ENCODE measurements around the gene PACSIN1. TPM values are rescaled to one million over a fixed set of nuclear protein-coding genes. Genes with fewer than 3 reads are reported as not detected.
A peak's percentile ranks its signal among the peaks of the same experiment; 100 is the strongest.

The PACSIN1 gene
- total RNA-seq, 5 donors from 2014 or later (not counting 1 experiment from before 2014, with no cell fraction given) = 0.86 to 3.2 (median 2.4) TPM

GRCh38 chr6:34491091-34491430 is 25.2 kb downstream of the PACSIN1 start:
- Histone ChIP-seq H3K27ac (ENCODE audit: low read length) (no peak overlapping the region), H3K9me3 (no peaks in the 10 kb centered on the region), H3K4me1 (ENCODE audit: control insufficient read depth in 1 of 2, extremely low read depth in 1 of 2, insufficient read depth in 2 of 2, low read length in 2 of 2) (peaks cover 4 to 16% of the 10 kb centered on the region in 2 experiments), H3K4me3 (ENCODE audit: control insufficient read depth in 1 of 2, extremely low read depth in 1 of 2, low read length in 1 of 2) (no peak overlapping the region), H3K36me3 (ENCODE audit: control insufficient read depth in 2 of 2, extremely low read depth in 1 of 2, insufficient read depth in 1 of 2, low read length in 1 of 2) (no peaks in the 10 kb centered on the region), H3K27me3 (replicated peaks in 1 of 2; ENCODE audit: control insufficient read depth in 2 of 2, extremely low read depth in 1 of 2, insufficient read depth in 2 of 2, low read length in 1 of 2) (peaks cover 0 to 2% of the 10 kb centered on the region in 2 experiments)
- Mint-ChIP-seq H3K4me3 (no peak overlapping the region), H3K27ac (no peak overlapping the region), H3K27me3 (no peaks in the 10 kb centered on the region), H3K9me3 (no peaks in the 10 kb centered on the region), H3K36me3 (no peaks in the 10 kb centered on the region), H3K4me1 (peaks cover 6 to 18% (median 10%) of the 10 kb centered on the region in 3 donors)
- ATAC-seq (replicated peaks in 1 of 4) (no peak), DNase-seq (no peak)
- POLR2A ChIA-PET = no interaction called here
- 74% methylated on average over 6 of the region's 10 CpGs for WGBS (ENCODE audit: insufficient coverage)
- CTCF ChIA-PET = no interaction called here

- CTCF ChIA-PET = no interaction called here
- H3K36me3 Mint-ChIP-seq = no peaks in the 10 kb centered on the region
- no peak overlapping the region for H3K27ac Mint-ChIP-seq
These were observed 27.5 kb downstream of the PACSIN1 start for GRCh38 chr6:34493344-34493743.

DNA sequence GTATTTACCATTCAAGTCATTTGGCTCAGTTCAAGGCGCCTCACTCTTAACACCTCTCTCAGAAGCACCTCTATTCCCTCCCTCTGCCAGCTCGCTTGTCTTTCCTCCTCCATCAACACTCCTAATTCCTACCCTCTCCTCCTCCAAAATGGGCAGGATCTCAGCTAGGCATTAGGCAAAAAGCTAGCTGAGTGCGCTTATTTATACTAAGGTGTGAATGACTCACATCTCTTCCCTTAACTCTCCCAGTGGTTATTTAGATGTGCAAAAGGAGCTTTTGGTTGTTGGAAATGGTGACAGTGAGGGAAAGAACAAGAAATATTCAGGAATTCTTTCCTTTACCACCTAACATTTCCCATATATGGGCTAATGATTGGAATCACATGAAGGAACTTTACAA is 29.1 kb downstream of the PACSIN1 start:
- no peak overlapping the region for H3K4me3 Mint-ChIP-seq
- CTCF ChIA-PET = no interaction called here
- H3K36me3 ChIP-seq (ENCODE audit: control insufficient read depth in 2 of 2, extremely low read depth in 1 of 2, insufficient read depth in 1 of 2, low read length in 1 of 2) = no peaks in the 10 kb centered on the region
- no peaks in the 10 kb centered on the region for H3K4me1 ChIP-seq (ENCODE audit: control insufficient read depth in 1 of 2, extremely low read depth in 1 of 2, insufficient read depth in 2 of 2, low read length in 2 of 2)
- DNase-seq = no peak
- H3K36me3 Mint-ChIP-seq = no peaks in the 10 kb centered on the region
- H3K27ac Mint-ChIP-seq = no peak overlapping the region
- peaks cover 0 to 2% (median 1%) of the 10 kb centered on the region in 3 donors for H3K9me3 Mint-ChIP-seq
- no peaks in the 10 kb centered on the region for H3K9me3 ChIP-seq
- no peak overlapping the region for H3K27ac ChIP-seq (ENCODE audit: low read length)
- 88% methylated on average over 2 of the region's 3 CpGs for WGBS (ENCODE audit: insufficient coverage)
- H3K27me3 ChIP-seq (replicated peaks in 1 of 2; ENCODE audit: control insufficient read depth in 2 of 2, extremely low read depth in 1 of 2, insufficient read depth in 2 of 2, low read length in 1 of 2) = peaks cover 0 to 7% of the 10 kb centered on the region in 2 experiments
- no peak overlapping the region for H3K4me3 ChIP-seq (ENCODE audit: control insufficient read depth in 1 of 2, extremely low read depth in 1 of 2, low read length in 1 of 2)
- no peak for ATAC-seq (replicated peaks in 1 of 4)
- H3K27me3 Mint-ChIP-seq = peaks cover 0 to 4% of the 10 kb centered on the region in 2 donors
- POLR2A ChIA-PET = interaction anchor here in 1 of 2 donors (0.6 kb wide), 1 partner anchor 104 kb away, joined by 3 read pairs; no protein-coding TSS in a partner anchor
- no peaks in the 10 kb centered on the region for H3K4me1 Mint-ChIP-seq

More at GRCh38 chr6:34493344-34493743, 27.5 kb downstream of the PACSIN1 start:
- 100% methylated on average over 1 of the region's 4 CpGs for WGBS (ENCODE audit: insufficient coverage)
- ATAC-seq (replicated peaks in 1 of 4) = no peak
- peaks cover 0 to 5% of the 10 kb centered on the region in 2 experiments for H3K27me3 ChIP-seq (replicated peaks in 1 of 2; ENCODE audit: control insufficient read depth in 2 of 2, extremely low read depth in 1 of 2, insufficient read depth in 2 of 2, low read length in 1 of 2)
- H3K27ac ChIP-seq (ENCODE audit: low read length) = no peak overlapping the region
- H3K27me3 Mint-ChIP-seq = peaks cover 0 to 4% of the 10 kb centered on the region in 2 donors
- H3K9me3 Mint-ChIP-seq = no peaks in the 10 kb centered on the region
- no peaks in the 10 kb centered on the region for H3K9me3 ChIP-seq
- no peak overlapping the region for H3K4me3 ChIP-seq (ENCODE audit: control insufficient read depth in 1 of 2, extremely low read depth in 1 of 2, low read length in 1 of 2)
- H3K36me3 ChIP-seq (ENCODE audit: control insufficient read depth in 2 of 2, extremely low read depth in 1 of 2, insufficient read depth in 1 of 2, low read length in 1 of 2) = no peaks in the 10 kb centered on the region
- POLR2A ChIA-PET = no interaction called here
- H3K4me3 Mint-ChIP-seq = no peak overlapping the region
- peaks cover 0 to 1% (median 0%) of the 10 kb centered on the region in 3 donors for H3K4me1 Mint-ChIP-seq
- no peak for DNase-seq
- peaks cover 0 to 1% of the 10 kb centered on the region in 2 experiments for H3K4me1 ChIP-seq (ENCODE audit: control insufficient read depth in 1 of 2, extremely low read depth in 1 of 2, insufficient read depth in 2 of 2, low read length in 2 of 2)

- no peaks in the 10 kb centered on the region for H3K36me3 Mint-ChIP-seq
- H3K27me3 Mint-ChIP-seq = peaks cover 3 to 4% of the 10 kb centered on the region in 2 donors
- DNase-seq (no peak), ATAC-seq (replicated peaks in 1 of 4) (no peak)
- no peak overlapping the region for H3K27ac ChIP-seq (ENCODE audit: low read length)
- H3K4me1 ChIP-seq (ENCODE audit: control insufficient read depth in 1 of 2, extremely low read depth in 1 of 2, insufficient read depth in 2 of 2, low read length in 2 of 2) = no peaks in the 10 kb centered on the region
- no peak overlapping the region for H3K4me3 ChIP-seq (ENCODE audit: control insufficient read depth in 1 of 2, extremely low read depth in 1 of 2, low read length in 1 of 2)
- H3K9me3 ChIP-seq = no peaks in the 10 kb centered on the region
- CTCF ChIA-PET = no interaction called here
- H3K27ac Mint-ChIP-seq = no peak overlapping the region
- no peak overlapping the region for H3K4me3 Mint-ChIP-seq
- POLR2A ChIA-PET = interaction anchor here in 1 of 2 donors (0.7 kb wide), 1 partner anchor 113 kb away, joined by 9 read pairs; no protein-coding TSS in a partner anchor
- H3K36me3 ChIP-seq (ENCODE audit: control insufficient read depth in 2 of 2, extremely low read depth in 1 of 2, insufficient read depth in 1 of 2, low read length in 1 of 2) = no peaks in the 10 kb centered on the region
- peaks cover 0 to 7% of the 10 kb centered on the region in 2 experiments for H3K27me3 ChIP-seq (replicated peaks in 1 of 2; ENCODE audit: control insufficient read depth in 2 of 2, extremely low read depth in 1 of 2, insufficient read depth in 2 of 2, low read length in 1 of 2)
- WGBS (ENCODE audit: insufficient coverage) = 95% methylated on average over 7 of the region's 9 CpGs
- H3K9me3 Mint-ChIP-seq = peaks cover 0 to 7% (median 2%) of the 10 kb centered on the region in 3 donors
- H3K4me1 Mint-ChIP-seq = no peaks in the 10 kb centered on the region
These were observed 30.3 kb downstream of the PACSIN1 start for GRCh38 chr6:34496103-34496685.

GRCh38 chr6:34497411-34497810 is 31.5 kb downstream of the PACSIN1 start:
- H3K4me1 ChIP-seq (ENCODE audit: control insufficient read depth in 1 of 2, extremely low read depth in 1 of 2, insufficient read depth in 2 of 2, low read length in 2 of 2) = no peaks in the 10 kb centered on the region
- H3K27ac ChIP-seq (ENCODE audit: low read length) = no peak overlapping the region
- Mint-ChIP-seq H3K27ac (no peak overlapping the region), H3K36me3 (no peaks in the 10 kb centered on the region), H3K4me3 (no peak overlapping the region), H3K9me3 (peaks cover 0 to 7% (median 2%) of the 10 kb centered on the region in 3 donors), H3K27me3 (peaks cover 3 to 4% of the 10 kb centered on the region in 2 donors), H3K4me1 (no peaks in the 10 kb centered on the region)
- peaks cover 0 to 7% of the 10 kb centered on the region in 2 experiments for H3K27me3 ChIP-seq (replicated peaks in 1 of 2; ENCODE audit: control insufficient read depth in 2 of 2, extremely low read depth in 1 of 2, insufficient read depth in 2 of 2, low read length in 1 of 2)
- ChIA-PET CTCF (no interaction called here), POLR2A (no interaction called here)
- H3K9me3 ChIP-seq = no peaks in the 10 kb centered on the region
- H3K4me3 ChIP-seq (ENCODE audit: control insufficient read depth in 1 of 2, extremely low read depth in 1 of 2, low read length in 1 of 2) = no peak overlapping the region
- no peak for DNase-seq
- no peak for ATAC-seq (replicated peaks in 1 of 4)
- no peaks in the 10 kb centered on the region for H3K36me3 ChIP-seq (ENCODE audit: control insufficient read depth in 2 of 2, extremely low read depth in 1 of 2, insufficient read depth in 1 of 2, low read length in 1 of 2)
- WGBS (ENCODE audit: insufficient coverage) = 96% methylated on average over 10 of the region's 10 CpGs

DNA sequence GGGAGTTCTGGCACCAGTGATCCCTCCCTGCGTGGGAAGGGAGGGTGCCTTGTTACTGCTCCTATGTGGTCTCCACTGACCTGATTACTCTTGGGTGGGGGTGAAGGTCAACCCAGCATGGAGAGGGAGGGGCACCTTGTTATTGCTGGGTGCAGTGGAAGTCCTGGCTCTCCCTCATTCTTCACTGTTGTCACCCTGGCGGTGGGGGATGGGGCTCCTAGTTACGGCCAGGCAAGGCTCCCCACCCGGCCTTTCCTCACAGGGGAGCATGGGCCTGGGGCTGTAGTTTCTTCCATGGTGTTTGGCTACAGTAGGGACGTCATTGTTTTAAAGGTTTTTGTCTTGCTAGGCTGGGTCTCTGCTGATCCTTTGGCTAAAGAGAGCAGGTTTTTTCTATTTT is 40.8 kb downstream of the PACSIN1 start:
- DNase-seq = peak in 1 of 35 experiments; percentile 10

More for the DNA sequence above, 40.8 kb downstream of the PACSIN1 start:
- peaks cover 0 to 5% of the 10 kb centered on the region in 2 donors for H3K27me3 Mint-ChIP-seq
- H3K27me3 ChIP-seq (replicated peaks in 1 of 2; ENCODE audit: control insufficient read depth in 2 of 2, extremely low read depth in 1 of 2, insufficient read depth in 2 of 2, low read length in 1 of 2) = peaks cover 0 to 2% of the 10 kb centered on the region in 2 experiments
- H3K36me3 ChIP-seq (ENCODE audit: control insufficient read depth in 2 of 2, extremely low read depth in 1 of 2, insufficient read depth in 1 of 2, low read length in 1 of 2) = no peaks in the 10 kb centered on the region
- H3K9me3 Mint-ChIP-seq = peaks cover 2 to 8% (median 7%) of the 10 kb centered on the region in 3 donors
- ATAC-seq (replicated peaks in 1 of 4) = no peak
- H3K27ac Mint-ChIP-seq = no peak overlapping the region
- ChIA-PET POLR2A (no interaction called here), CTCF (no interaction called here)
- H3K4me3 Mint-ChIP-seq = no peak overlapping the region
- no peak overlapping the region for H3K27ac ChIP-seq (ENCODE audit: low read length)
- no peaks in the 10 kb centered on the region for H3K9me3 ChIP-seq
- H3K4me1 ChIP-seq (ENCODE audit: control insufficient read depth in 1 of 2, extremely low read depth in 1 of 2, insufficient read depth in 2 of 2, low read length in 2 of 2) = no peaks in the 10 kb centered on the region
- H3K4me3 ChIP-seq (ENCODE audit: control insufficient read depth in 1 of 2, extremely low read depth in 1 of 2, low read length in 1 of 2) = no peak overlapping the region
- 80% methylated on average over 3 of the region's 5 CpGs for WGBS (ENCODE audit: insufficient coverage)
- no peaks in the 10 kb centered on the region for H3K36me3 Mint-ChIP-seq
- H3K4me1 Mint-ChIP-seq = no peaks in the 10 kb centered on the region
